ENCODE data around the gene SERPINB6. TPM values are rescaled to one million over a fixed set of nuclear protein-coding genes. Genes with fewer than 3 reads are reported as not detected.
A peak's percentile ranks its signal among the peaks of the same experiment; 100 is the strongest.
"Not testable (repeated sequence)": the region's sequence is repeated elsewhere in the genome, so short reads cannot be mapped to it uniquely, and the experiment has no call there.

SERPINB6 gene
- polyA plus RNA-seq, 2 of the 4 experiments (the other 2 are of a cell fraction) = 104 to 126 TPM

GRCh38 chr6:3011592-3011991, 40.2 kb upstream of the SERPINB6 start:
- ChIA-PET CTCF (interaction anchor here (1.2 to 2.3 kb wide), 2 partner anchors 10 to 26 kb away, joined by 4 to 8 read pairs; no protein-coding TSS in a partner anchor), POLR2A (interaction anchor here (1.4 kb wide), 1 partner anchor 11 kb away, joined by 4 read pairs; no protein-coding TSS in a partner anchor)
- H3K27ac ChIP-seq = no peak overlapping the region
- no peak for DNase-seq (ENCODE audit: low read depth in 1 of 2, low spot score in 1 of 2)
- H3K4me1 ChIP-seq = peaks cover 15% of the 10 kb centered on the region
- TF ChIP-seq HDAC2 (IDR thresholded peaks at IDR 0.05) (no peak), FOSL2 (IDR thresholded peaks at IDR 0.05) (no peak), FOSL2 (CRISPR knock-in tag; IDR thresholded peaks at IDR 0.05) (no peak), NPAS2 (CRISPR knock-in tag; IDR thresholded peaks at IDR 0.05; ENCODE audit: borderline replicate concordance) (no peak), FOSB (CRISPR knock-in tag; IDR thresholded peaks at IDR 0.05) (no peak), FOXS1 (CRISPR knock-in tag; IDR thresholded peaks at IDR 0.05) (no peak), RNF2 (IDR thresholded peaks at IDR 0.05; ENCODE audit: borderline replicate concordance, low read depth) (no peak), ESRRA (IDR thresholded peaks at IDR 0.05; ENCODE audit: borderline replicate concordance, low read length) (no peak), JUNB (IDR thresholded peaks at IDR 0.05) (no peak), GATA3 (IDR thresholded peaks at IDR 0.05; ENCODE audit: borderline replicate concordance) (no peak), HOXA7 (CRISPR knock-in tag; IDR thresholded peaks at IDR 0.05) (no peak), RARB (CRISPR knock-in tag; IDR thresholded peaks at IDR 0.05) (no peak)
- no peak overlapping the region for H3K4me2 ChIP-seq
- no peak for FAIRE-seq
- H3K9me3 ChIP-seq = peaks cover 10% of the 10 kb centered on the region; the same call in 1 of the 3 replicates
- H3K4me3 ChIP-seq = no peak overlapping the region
- ATAC-seq = no peak

GRCh38 chr6:3011158-3011557, 39.8 kb upstream of the SERPINB6 start:
- ChIA-PET CTCF (interaction anchor here (1.2 to 2.3 kb wide), 2 partner anchors 10 to 27 kb away, joined by 4 to 8 read pairs; no protein-coding TSS in a partner anchor), POLR2A (interaction anchor here (1.4 kb wide), 1 partner anchor 10 kb away, joined by 4 read pairs; no protein-coding TSS in a partner anchor)
- Histone ChIP-seq H3K4me2 (no peak overlapping the region), H3K9me3 (peaks cover 10% of the 10 kb centered on the region; the same call in 1 of the 3 replicates), H3K27ac (no peak overlapping the region), H3K4me3 (no peak overlapping the region), H3K4me1 (peaks cover 15% of the 10 kb centered on the region)
- no peak for ATAC-seq
- FAIRE-seq = no peak
- no peak for DNase-seq (ENCODE audit: low read depth in 1 of 2, low spot score in 1 of 2)
- TF ChIP-seq ZNF302 (CRISPR knock-in tag; IDR thresholded peaks at IDR 0.05) (no peak), CBX2 (IDR thresholded peaks at IDR 0.05; ENCODE audit: borderline replicate concordance, low read depth) (no peak)

- no peak for FAIRE-seq
- no peak overlapping the region for H3K4me3 ChIP-seq
- DNase-seq (ENCODE audit: low read depth in 1 of 2, low spot score in 1 of 2) = no peak
- H3K27ac ChIP-seq = peak overlapping the region in 1 of 2 experiments; percentile 24; a peak in 2 of 6 replicates
- peaks cover 15% of the 10 kb centered on the region for H3K4me1 ChIP-seq
- ATAC-seq = no peak
- WGBS (ENCODE audit: missing lambda C conversion rate) = 61% methylated on average over 3 of the region's 3 CpGs
- peaks cover 10% of the 10 kb centered on the region; the same call in 1 of the 3 replicates for H3K9me3 ChIP-seq
- POLR2A ChIA-PET = no interaction called here
- TF ChIP-seq CEBPB (IDR thresholded peaks at IDR 0.05) (no peak), FOSL2 (IDR thresholded peaks at IDR 0.05) (no peak), FOSL2 (CRISPR knock-in tag; IDR thresholded peaks at IDR 0.05) (peak; percentile 6; the same call in 1 of the 2 replicates)
- H3K4me2 ChIP-seq = peak overlapping the region; percentile 21; the same call in 1 of the 3 replicates
- CTCF ChIA-PET = interaction anchor here (2.3 kb wide), 1 partner anchor 8 kb away, joined by 8 read pairs; no protein-coding TSS in a partner anchor
These were observed 38.6 kb upstream of the SERPINB6 start for GRCh38 chr6:3009930-3010329.

DNA sequence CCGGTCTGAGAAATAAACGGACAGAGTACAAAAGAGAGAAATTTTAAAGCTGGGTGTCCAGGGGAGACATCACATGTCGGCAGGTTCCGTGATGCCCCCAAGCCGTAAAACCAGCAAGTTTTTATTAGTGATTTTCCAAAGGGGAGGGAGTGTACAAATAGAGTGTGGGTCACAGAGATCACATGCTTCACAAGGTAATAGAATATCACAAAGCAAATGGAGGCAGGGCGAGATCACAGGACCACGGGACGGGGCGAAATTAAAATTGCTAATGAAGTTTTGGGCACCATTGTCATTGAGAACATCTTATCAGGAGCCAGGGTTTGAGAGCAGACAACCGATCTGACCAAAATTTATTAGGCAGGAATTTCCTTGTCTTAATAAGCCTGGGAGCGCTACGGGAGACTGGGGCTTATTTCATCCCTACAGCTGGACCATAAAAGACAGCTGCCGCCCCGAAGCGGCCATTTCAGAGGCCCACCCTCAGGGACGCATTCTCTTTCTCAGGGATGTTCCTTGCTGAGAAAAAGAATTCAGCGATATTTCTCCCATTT, 37.4 kb upstream of the SERPINB6 start:
- H3K9me3 ChIP-seq; POLR2A ChIA-PET; FAIRE-seq; DNase-seq (ENCODE audit: low read depth in 1 of 2, low spot score in 1 of 2); H3K27ac ChIP-seq; CTCF ChIA-PET; H3K4me3 ChIP-seq; ATAC-seq; H3K4me2 ChIP-seq: not testable (repeated sequence)
- WGBS (ENCODE audit: missing lambda C conversion rate) = 97% methylated on average over 17 of the region's 17 CpGs
- peaks cover 13% of the 10 kb centered on the region for H3K4me1 ChIP-seq

GRCh38 chr6:3007571-3007970, 36.2 kb upstream of the SERPINB6 start:
- Histone ChIP-seq H3K4me2 (no peak overlapping the region), H3K4me3 (no peak overlapping the region), H3K9me3 (peaks cover 10% of the 10 kb centered on the region; the same call in 1 of the 3 replicates), H3K4me1 (peaks cover 6% of the 10 kb centered on the region), H3K27ac (no peak overlapping the region)
- DNase-seq (ENCODE audit: low read depth in 1 of 2, low spot score in 1 of 2) (no peak), FAIRE-seq (no peak), ATAC-seq (no peak)
- WGBS (ENCODE audit: missing lambda C conversion rate) = 98% methylated on average over 3 of the region's 3 CpGs
- POLR2A ChIA-PET = no interaction called here
- CTCF ChIA-PET = interaction anchor here (0.7 kb wide), 1 partner anchor 161 kb away, joined by 3 read pairs; no protein-coding TSS in a partner anchor
- TF ChIP-seq EHMT2 (IDR thresholded peaks at IDR 0.05; ENCODE audit: low read depth) = no peak
- TF ChIP-seq HOXA7 (CRISPR knock-in tag; IDR thresholded peaks at IDR 0.05) = no peak
- TF ChIP-seq CBX2 (IDR thresholded peaks at IDR 0.05; ENCODE audit: borderline replicate concordance, low read depth) = no peak
- TF ChIP-seq E2F6 (IDR thresholded peaks at IDR 0.05; ENCODE audit: borderline replicate concordance, low read depth) = no peak
- TF ChIP-seq MYC (IDR thresholded peaks at IDR 0.05; ENCODE audit: borderline replicate concordance, low read length) = no peak

Data from A549 (cell line).